ENCODE results near the gene FBXO42.
A peak's percentile ranks its signal among the peaks of the same experiment; 100 is the strongest.

Gene FBXO42

DNA sequence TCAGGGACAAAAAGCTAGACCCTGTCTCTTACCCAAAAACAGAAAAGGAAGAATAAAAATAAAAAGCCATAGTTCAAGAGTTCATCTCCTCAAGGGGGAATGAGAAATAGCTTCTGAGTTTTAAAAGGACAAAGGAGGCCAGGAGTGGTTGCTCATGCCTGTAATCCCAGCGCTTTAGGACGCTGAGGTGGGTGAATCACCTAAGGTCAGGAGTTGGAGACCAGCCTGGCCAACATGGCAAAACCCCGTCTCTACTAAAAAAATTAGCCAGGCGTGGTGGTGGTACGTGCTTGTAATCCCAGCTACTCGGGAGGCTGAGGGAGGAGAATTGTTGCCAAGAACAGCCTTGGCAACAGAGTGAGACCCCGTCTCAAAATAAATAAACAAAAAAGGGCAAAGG lies 76.7 kb downstream of the FBXO42 start:
- TF ChIP-seq TCF12 (IDR thresholded peaks at IDR 0.05; ENCODE audit: low read depth), result no peak

DNA sequence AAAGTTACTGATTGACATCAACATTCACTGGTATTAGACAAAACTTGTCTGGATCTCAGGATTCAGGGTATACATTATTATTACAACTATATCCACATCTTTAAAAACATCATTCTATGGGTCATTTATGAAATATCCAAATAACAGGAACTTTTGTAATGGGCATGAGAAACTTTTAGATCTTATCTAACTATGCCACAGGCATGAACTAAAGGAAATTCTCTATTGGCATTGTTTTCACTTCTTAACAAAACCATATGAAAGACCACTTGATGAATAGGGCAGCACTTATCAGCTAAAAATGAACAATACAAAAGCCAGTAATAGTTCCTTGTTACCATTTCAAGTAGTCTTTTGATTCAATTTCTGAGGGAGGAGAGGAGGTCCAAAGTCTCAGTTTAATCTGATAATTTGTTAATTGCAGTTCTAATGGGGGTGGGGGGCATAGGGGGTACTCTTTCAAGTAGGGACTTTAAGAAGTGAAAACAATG lies 84.5 kb downstream of the FBXO42 start:
- no peak for TF ChIP-seq ZBTB7A (IDR thresholded peaks at IDR 0.05; ENCODE audit: low read depth)
- TF ChIP-seq RAD21 (IDR thresholded peaks at IDR 0.05; ENCODE audit: low read depth), result no peak
- TF ChIP-seq TCF12 (IDR thresholded peaks at IDR 0.05; ENCODE audit: low read depth), result no peak
- no peak for TF ChIP-seq USF1 (IDR thresholded peaks at IDR 0.05)
- TF ChIP-seq REST (IDR thresholded peaks at IDR 0.05; ENCODE audit: low read depth), result no peak
- TF ChIP-seq, protein P1, sequence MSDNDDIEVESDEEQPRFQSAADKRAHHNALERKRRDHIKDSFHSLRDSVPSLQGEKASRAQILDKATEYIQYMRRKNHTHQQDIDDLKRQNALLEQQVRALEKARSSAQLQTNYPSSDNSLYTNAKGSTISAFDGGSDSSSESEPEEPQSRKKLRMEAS (IDR thresholded peaks at IDR 0.05), result no peak
- no peak for TF ChIP-seq NFIC (IDR thresholded peaks at IDR 0.05)
- TF ChIP-seq CEBPB (IDR thresholded peaks at IDR 0.05), result no peak
- no peak for TF ChIP-seq CREB1 (IDR thresholded peaks at IDR 0.05; ENCODE audit: low read depth)
- TF ChIP-seq TAF1 (IDR thresholded peaks at IDR 0.05; ENCODE audit: low read depth), result no peak
- no peak for TF ChIP-seq TEAD4 (IDR thresholded peaks at IDR 0.05)
- TF ChIP-seq YY1 (IDR thresholded peaks at IDR 0.05; ENCODE audit: low read depth), result no peak
- TF ChIP-seq EGR1 (IDR thresholded peaks at IDR 0.05), result no peak

DNA sequence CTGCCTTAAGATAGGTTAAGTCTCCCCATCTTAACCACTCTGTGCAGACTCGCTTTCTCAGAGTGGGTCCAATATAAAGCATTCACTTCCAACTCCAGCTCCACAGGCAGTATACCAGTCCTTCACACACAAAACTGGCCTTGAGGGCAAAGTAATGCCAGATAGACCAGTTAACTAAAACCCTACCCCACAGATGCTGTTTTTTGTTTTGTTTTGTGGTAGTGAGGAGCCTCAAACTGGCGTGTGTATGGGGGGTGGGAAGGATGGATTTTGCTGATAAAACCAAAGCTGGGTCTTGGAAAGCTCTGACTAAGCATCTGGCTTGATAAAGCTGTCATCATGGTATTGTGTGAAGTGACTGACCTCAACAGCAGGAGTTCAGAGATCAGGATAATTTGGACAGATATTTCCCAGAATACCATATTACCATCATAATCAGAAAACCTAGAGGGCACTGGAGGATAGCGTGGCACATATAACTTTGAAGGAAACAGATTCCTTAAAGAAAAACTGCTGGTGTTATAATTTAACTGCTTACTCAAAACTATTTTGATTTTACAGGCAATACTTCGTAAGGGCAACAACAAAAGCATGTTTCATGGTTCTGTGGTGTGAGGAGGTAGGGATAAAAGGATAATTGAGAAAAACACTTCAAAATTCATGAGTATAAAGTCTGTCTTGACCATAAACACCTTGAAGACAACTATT lies 85.7 kb downstream of the FBXO42 start:
- no peak for TF ChIP-seq TCF12 (IDR thresholded peaks at IDR 0.05; ENCODE audit: low read depth)
- TF ChIP-seq RAD21 (IDR thresholded peaks at IDR 0.05; ENCODE audit: low read depth), result no peak
- no peak for TF ChIP-seq CEBPB (IDR thresholded peaks at IDR 0.05)
- TF ChIP-seq ZBTB7A (IDR thresholded peaks at IDR 0.05; ENCODE audit: low read depth), result no peak
- no peak for TF ChIP-seq FOXM1 (IDR thresholded peaks at IDR 0.05; ENCODE audit: borderline replicate concordance, low read depth)
- TF ChIP-seq YY1 (IDR thresholded peaks at IDR 0.05; ENCODE audit: low read depth), result no peak
- TF ChIP-seq TAF1 (IDR thresholded peaks at IDR 0.05; ENCODE audit: low read depth), result no peak
- no peak for TF ChIP-seq CREB1 (IDR thresholded peaks at IDR 0.05; ENCODE audit: low read depth)
- TF ChIP-seq TEAD4 (IDR thresholded peaks at IDR 0.05), result no peak
- TF ChIP-seq NFIC (IDR thresholded peaks at IDR 0.05), result no peak

DNA sequence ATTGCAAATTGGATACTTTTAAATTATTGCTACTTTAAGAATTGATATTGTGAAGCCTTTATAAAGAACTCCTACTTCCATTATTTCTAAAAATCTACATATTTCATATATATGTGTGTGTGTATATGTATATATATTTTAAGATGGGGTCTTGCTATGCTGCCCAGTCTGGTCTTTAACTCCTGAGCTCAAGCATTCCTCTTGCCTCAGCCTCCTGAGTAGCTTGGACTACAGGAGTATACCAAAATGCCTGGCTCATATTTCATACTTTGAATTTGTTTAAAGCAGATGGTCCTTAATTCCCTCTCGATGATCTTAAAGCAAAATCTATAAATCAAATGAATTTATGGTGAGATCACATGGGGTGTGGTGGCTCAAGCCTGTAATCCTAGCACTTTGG lies 90.2 kb downstream of the FBXO42 start:
- TF ChIP-seq YY1 (IDR thresholded peaks at IDR 0.05; ENCODE audit: low read depth) (no peak), RAD21 (IDR thresholded peaks at IDR 0.05; ENCODE audit: low read depth) (no peak), ZBTB7A (IDR thresholded peaks at IDR 0.05; ENCODE audit: low read depth) (no peak), TAF1 (IDR thresholded peaks at IDR 0.05; ENCODE audit: low read depth) (no peak), FOXM1 (IDR thresholded peaks at IDR 0.05; ENCODE audit: borderline replicate concordance, low read depth) (no peak), REST (IDR thresholded peaks at IDR 0.05; ENCODE audit: low read depth) (no peak), CEBPB (IDR thresholded peaks at IDR 0.05) (no peak), TEAD4 (IDR thresholded peaks at IDR 0.05) (no peak), EGR1 (IDR thresholded peaks at IDR 0.05) (no peak), USF1 (IDR thresholded peaks at IDR 0.05) (no peak), EP300 (IDR thresholded peaks at IDR 0.05; ENCODE audit: borderline replicate concordance) (no peak), TCF12 (IDR thresholded peaks at IDR 0.05; ENCODE audit: low read depth) (no peak), CREB1 (IDR thresholded peaks at IDR 0.05; ENCODE audit: low read depth) (no peak), NFIC (IDR thresholded peaks at IDR 0.05) (no peak)
- TF ChIP-seq, protein P1 (IDR thresholded peaks at IDR 0.05), result no peak

GRCh38 chr1:16260814-16261213 lies 91.5 kb downstream of the FBXO42 start:
- TF ChIP-seq, protein P1 (IDR thresholded peaks at IDR 0.05), result 0 out of 2 replicates have a peak, but pooled peaks have one; percentile 39
- TF ChIP-seq TEAD4 (IDR thresholded peaks at IDR 0.05) (peak; percentile 88), CEBPB (IDR thresholded peaks at IDR 0.05) (no peak)

GRCh38 chr1:16258591-16259135 lies 93.6 kb downstream of the FBXO42 start:
- TF ChIP-seq EP300 (IDR thresholded peaks at IDR 0.05; ENCODE audit: borderline replicate concordance) (no peak), TEAD4 (IDR thresholded peaks at IDR 0.05) (no peak), EGR1 (IDR thresholded peaks at IDR 0.05) (no peak), CREB1 (IDR thresholded peaks at IDR 0.05; ENCODE audit: low read depth) (no peak)
- TF ChIP-seq, protein P1 (IDR thresholded peaks at IDR 0.05), result no peak

All from Ishikawa (cell line).